SK-N-SH treated with all-trans-retinoic acid at 6 μM for 48 hours (cell line): ENCODE data around the gene LRRC15.

Experiments used
- ARNTL ChIP-seq: fragments of 450-650 bp; formaldehyde crosslinking; IDR thresholded peaks from 2 replicates; pipeline ENCODE4 v1.5.0; 2020; ENCODE audit warnings: low read depth, mild to moderate bottlenecking, moderate library complexity, borderline replicate concordance
- ESRRG ChIP-seq: fragments of 250-450 bp; sonication (Bioruptor Pico); IDR thresholded peaks from 2 replicates; pipeline ENCODE4 v1.6.1; 2021; ENCODE audit warnings: mild to moderate bottlenecking
- GLIS3 ChIP-seq: fragments of 250-450 bp; sonication (Bioruptor Pico); IDR thresholded peaks from 2 replicates; pipeline ENCODE4 v1.5.0; 2020; ENCODE audit warnings: mild to moderate bottlenecking, moderate library complexity
- PATZ1 ChIP-seq: fragments of 250-450 bp; sonication (Bioruptor Pico); IDR thresholded peaks from 2 replicates; pipeline ENCODE4 v1.8.0; 2020; ENCODE audit warnings: mild to moderate bottlenecking, moderate library complexity, borderline replicate concordance
- PPARA ChIP-seq: fragments of 250-450 bp; sonication (Bioruptor Pico); IDR thresholded peaks from 2 replicates; pipeline ENCODE4 v1.5.0; 2020; ENCODE audit warnings: mild to moderate bottlenecking, borderline replicate concordance
- SNAI2 ChIP-seq: fragments of 250-450 bp; sonication (Bioruptor Pico); IDR thresholded peaks from 2 replicates; pipeline ENCODE4 v1.5.0; 2020; ENCODE audit warnings: mild to moderate bottlenecking, moderate library complexity
- TOX ChIP-seq: fragments of 250-450 bp; sonication (Bioruptor Pico); IDR thresholded peaks from 2 replicates; pipeline ENCODE4 v1.8.0; 2021; ENCODE audit warnings: mild to moderate bottlenecking, moderate library complexity, borderline replicate concordance
- ZC3H10 ChIP-seq: fragments of 250-450 bp; sonication (Bioruptor Pico); IDR thresholded peaks from 2 replicates; pipeline ENCODE4 v1.5.1; 2021; ENCODE audit warnings: mild to moderate bottlenecking, moderate library complexity

- no peak for TF ChIP-seq TOX (CRISPR knock-in tag)
- TF ChIP-seq ZC3H10, result no peak
- no peak for TF ChIP-seq GLIS3 (CRISPR knock-in tag)
- no peak for TF ChIP-seq PATZ1
- no peak for TF ChIP-seq ESRRG (CRISPR knock-in tag)
- TF ChIP-seq SNAI2 (CRISPR knock-in tag), result no peak
- TF ChIP-seq PPARA, result no peak
- no peak for TF ChIP-seq ARNTL (CRISPR knock-in tag)
These were observed 10.8 kb upstream of the LRRC15 start for GRCh38 chr3:194380326-194380725.
